H9 (cell line): ENCODE results near the gene MICALL1. TPM values are rescaled to one million over a fixed set of nuclear protein-coding genes. Genes with fewer than 3 reads are reported as not detected.

Experiments
- DNase-seq: peaks from one replicate; pipeline ENCODE4 v3.0.0-alpha.2; 2017
- H2AFZ ChIP-seq: one replicate; pipeline ENCODE4 v1.6.1; 2013; ENCODE audit warnings: mild to moderate bottlenecking, low read length, control low read depth, moderate library complexity
- H2AK5ac ChIP-seq: 2 replicates; pipeline ENCODE4 v1.6.1; 2013; ENCODE audit warnings: low read length, control low read depth, mixed read lengths; ENCODE audit not compliant: insufficient read length
- H2BK120ac ChIP-seq: one replicate; pipeline ENCODE4 v1.6.1; 2013; ENCODE audit warnings: low read depth, mild to moderate bottlenecking, low read length, control low read depth, inconsistent platforms; ENCODE audit not compliant: poor library complexity, severe bottlenecking
- H2BK12ac ChIP-seq: 2 replicates; pipeline ENCODE4 v1.6.1; 2013; ENCODE audit warnings: low read length, control low read depth, mixed read lengths, low read depth; ENCODE audit not compliant: insufficient read length
- H2BK15ac ChIP-seq: 2 replicates; pipeline ENCODE4 v1.6.1; 2013; ENCODE audit warnings: low read depth, low read length, control low read depth
- H2BK20ac ChIP-seq: one replicate; pipeline ENCODE4 v1.6.1; 2013; ENCODE audit warnings: low read depth, mild to moderate bottlenecking, low read length, control low read depth, inconsistent platforms; ENCODE audit not compliant: poor library complexity, severe bottlenecking
- H2BK5ac ChIP-seq: 2 replicates; pipeline ENCODE4 v1.6.1; 2013; ENCODE audit warnings: low read length, control low read depth, mixed read lengths; ENCODE audit not compliant: insufficient read length
- H3K14ac ChIP-seq: 2 replicates; pipeline ENCODE4 v1.6.1; 2013; ENCODE audit warnings: low read length, control low read depth; ENCODE audit not compliant: insufficient read depth
- H3K18ac ChIP-seq: 2 replicates; pipeline ENCODE4 v1.6.1; 2013; ENCODE audit warnings: low read depth, mild to moderate bottlenecking, mixed read lengths, low read length, control low read depth; ENCODE audit not compliant: insufficient read length
- H3K23ac ChIP-seq: 2 replicates; pipeline ENCODE4 v1.6.1; 2013; ENCODE audit warnings: low read length, control low read depth, mixed read lengths, low read depth; ENCODE audit not compliant: insufficient read length
- H3K23me2 ChIP-seq: 2 replicates; pipeline ENCODE4 v1.6.1; 2013; ENCODE audit warnings: low read depth, mild to moderate bottlenecking, mixed read lengths, low read length, control low read depth; ENCODE audit not compliant: insufficient read length, poor library complexity, severe bottlenecking
- H3K27ac ChIP-seq: 2 replicates; pipeline ENCODE4 v1.5.1; 2013; ENCODE audit warnings: low read length, control low read depth, mixed read lengths, low read depth; ENCODE audit not compliant: insufficient read length
- H3K27me3 ChIP-seq: 2 replicates; pipeline ENCODE4 v1.6.1; 2013; ENCODE audit warnings: low read length, control low read depth, inconsistent platforms; ENCODE audit not compliant: insufficient read depth
- H3K4ac ChIP-seq: 2 replicates; pipeline ENCODE4 v1.6.1; 2013; ENCODE audit warnings: low read depth, mild to moderate bottlenecking, control low read depth, inconsistent platforms, low read length, moderate library complexity
- H3K4me1 ChIP-seq: 2 replicates; pipeline ENCODE4 v1.6.1; 2013; ENCODE audit warnings: low read length, control low read depth, inconsistent platforms; ENCODE audit not compliant: insufficient read depth
- H3K4me2 ChIP-seq: 2 replicates; pipeline ENCODE4 v1.6.1; 2013; ENCODE audit warnings: low read length, control low read depth, mixed read lengths; ENCODE audit not compliant: insufficient read length, insufficient read depth
- H3K56ac ChIP-seq: 2 replicates; pipeline ENCODE4 v1.6.1; 2013; ENCODE audit warnings: low read depth, mild to moderate bottlenecking, mixed read lengths, low read length, control low read depth; ENCODE audit not compliant: insufficient read length
- H3K79me1 ChIP-seq: 2 replicates; pipeline ENCODE4 v1.6.1; 2013; ENCODE audit warnings: low read depth, mild to moderate bottlenecking, moderate library complexity, low read length, control low read depth, inconsistent platforms; ENCODE audit not compliant: insufficient read depth, poor library complexity, severe bottlenecking
- H3K79me2 ChIP-seq: 2 replicates; pipeline ENCODE4 v1.6.1; 2013; ENCODE audit warnings: low read length, control low read depth, inconsistent platforms; ENCODE audit not compliant: insufficient read depth
- H3K9ac ChIP-seq: 2 replicates; pipeline ENCODE4 v1.6.1; 2013; ENCODE audit warnings: low read length, control low read depth, mixed read lengths; ENCODE audit not compliant: insufficient read length; ENCODE audit errors: extremely low read depth
- H3K9me3 ChIP-seq: one replicate; pipeline ENCODE4 v1.6.1; 2013; ENCODE audit warnings: low read depth, low read length, inconsistent platforms; ENCODE audit not compliant: control insufficient read depth
- H3T11ph ChIP-seq: one replicate; pipeline ENCODE4 v1.6.1; 2013; ENCODE audit warnings: mild to moderate bottlenecking, low read length, control low read depth, inconsistent platforms
- H4K20me1 ChIP-seq: one replicate; pipeline ENCODE4 v1.6.1; 2013; ENCODE audit not compliant: control insufficient read depth, insufficient read length, insufficient read depth
- H4K5ac ChIP-seq: 2 replicates; pipeline ENCODE4 v1.6.1; 2013; ENCODE audit warnings: low read depth, mild to moderate bottlenecking, mixed read lengths, low read length, control low read depth; ENCODE audit not compliant: insufficient read length
- H4K8ac ChIP-seq: replicated peaks from 2 replicates; pipeline ENCODE4 v1.6.1; 2013; ENCODE audit warnings: low read length, control low read depth, mixed read lengths, low read depth; ENCODE audit not compliant: insufficient read length
- H4K91ac ChIP-seq: 2 replicates; pipeline ENCODE4 v1.6.1; 2013; ENCODE audit warnings: low read depth, mild to moderate bottlenecking, moderate library complexity, mixed read lengths, low read length, control low read depth; ENCODE audit not compliant: insufficient read length
- H3K27ac Mint-ChIP-seq, 3 experiments: 2 replicates in 2 of 3; 3 replicates in 1 of 3; pipeline ENCODE4 v1.8.0; 2020 to 2021; ENCODE audit warnings: mixed read lengths in 3 of 3, mild to moderate bottlenecking in 1 of 3, moderate library complexity in 1 of 3
- H3K27me3 Mint-ChIP-seq: 2 replicates; pipeline ENCODE4 v1.8.0; 2021; ENCODE audit warnings: low read depth, mild to moderate bottlenecking, moderate library complexity, mixed read lengths
- H3K36me3 Mint-ChIP-seq, 3 experiments: 2 replicates in 2 of 3; 3 replicates in 1 of 3; pipeline ENCODE4 v1.8.0; 2020 to 2021; ENCODE audit warnings: low read depth in 3 of 3, mixed read lengths in 3 of 3; ENCODE audit not compliant: insufficient read depth in 1 of 3
- H3K4me1 Mint-ChIP-seq, 2 experiments: 2 replicates each; pipeline ENCODE4 v1.8.0; 2020; ENCODE audit warnings: mixed read lengths in 2 of 2
- H3K4me3 Mint-ChIP-seq, 2 experiments: 2 replicates in 1 of 2; 3 replicates in 1 of 2; pipeline ENCODE4 v1.8.0; 2020 to 2021; ENCODE audit warnings: mild to moderate bottlenecking in 2 of 2, mixed read lengths in 2 of 2, moderate library complexity in 1 of 2
- H3K9me3 Mint-ChIP-seq, 2 experiments: 2 replicates in 1 of 2; 3 replicates in 1 of 2; pipeline ENCODE4 v1.8.0; 2020; ENCODE audit warnings: mild to moderate bottlenecking in 2 of 2, mixed read lengths in 2 of 2, moderate library complexity in 1 of 2
- CTCF ChIP-seq: fragments of 200-600 bp; sonication (generic); conservative IDR thresholded peaks from 3 replicates; pipeline ENCODE4 v1.8.0; 2021; ENCODE audit warnings: antibody characterized with exemption, mild to moderate bottlenecking
- WGBS: extraction: QIAGEN DNeasy Blood & Tissue Kit; methylation state at CpG from one replicate; pipeline ENCODE4 v1.1.7; 2013; ENCODE audit warnings: missing lambda C conversion rate, low lambda C conversion rate, mixed read lengths; ENCODE audit not compliant: insufficient read length; ENCODE audit errors: extremely low coverage; 5-methylcytosine and 5-hydroxymethylcytosine counted together
- total RNA-seq: library from RNA; stranded (reverse); gene quantifications from 2 replicates; pipeline ENCODE4 v1.2.1, GENCODE V29; 2021

MICALL1 gene
- total RNA-seq, 1 experiment from 2014 or later: 33.3 TPM

DNA sequence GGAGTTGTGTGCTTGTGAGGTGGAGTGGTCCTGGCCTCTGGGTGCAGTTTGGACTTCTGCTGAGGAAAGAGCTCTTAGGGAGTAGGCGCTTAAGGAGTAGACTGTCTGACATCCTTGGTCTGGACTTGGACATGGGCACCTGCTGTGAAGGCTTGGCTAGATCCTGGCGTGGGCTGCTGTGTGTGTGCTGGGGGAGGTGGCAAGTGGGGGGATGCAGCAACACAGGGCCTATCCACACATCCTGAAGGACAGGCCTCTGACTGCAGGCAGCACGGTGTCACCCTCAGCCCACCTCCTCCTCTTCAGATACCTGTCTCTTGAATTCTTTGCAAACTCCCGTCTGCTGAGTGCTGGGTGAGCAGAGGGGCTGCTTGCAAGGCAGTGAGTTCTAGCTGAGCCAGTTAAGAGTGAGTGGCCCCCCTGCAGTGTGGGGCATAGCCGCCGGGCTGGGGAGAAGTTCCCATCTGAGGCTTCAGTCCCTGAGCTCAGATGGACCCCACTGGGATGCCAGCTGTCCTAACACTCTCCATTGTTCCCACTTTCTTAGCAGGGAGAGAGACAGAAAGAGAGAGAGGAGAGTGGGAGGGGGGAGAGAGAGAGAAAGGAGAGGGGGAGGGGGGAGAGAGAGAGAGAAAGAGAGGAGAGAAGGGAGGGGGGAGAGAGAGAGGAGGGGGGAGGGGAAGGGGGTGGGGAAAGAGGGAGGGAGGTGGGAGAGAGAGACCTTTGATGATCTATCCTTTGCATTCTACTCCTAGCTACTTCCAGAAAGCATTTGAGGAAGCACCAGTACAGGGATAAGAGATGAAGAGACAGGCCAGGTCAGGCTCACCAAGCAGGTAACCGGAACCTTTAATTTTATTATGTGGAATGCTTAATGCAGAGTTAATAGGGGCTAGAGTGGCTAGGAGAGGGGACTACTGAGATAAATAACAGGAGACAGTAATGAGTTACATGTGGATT is 65.7 kb downstream of the MICALL1 start:
- no peaks in the 10 kb centered on the region for H3K23me2 ChIP-seq
- H3K79me2 ChIP-seq: no peaks in the 10 kb centered on the region
- H2BK5ac ChIP-seq: no peak overlapping the region
- H2BK20ac ChIP-seq: no peak overlapping the region
- no peak overlapping the region for H2AFZ ChIP-seq
- H2AK5ac ChIP-seq: no peak overlapping the region
- H3K9ac ChIP-seq: no peak overlapping the region
- no peak overlapping the region for H3T11ph ChIP-seq
- no peak overlapping the region for H4K5ac ChIP-seq
- no peaks in the 10 kb centered on the region; the same call in 1 of the 2 replicates for H3K4me1 ChIP-seq
- no CpG with 5 or more reads among the region's 7 CpGs for WGBS
- no peak overlapping the region for H3K27ac ChIP-seq
- DNase-seq: peak; percentile 79
- H3K14ac ChIP-seq: no peak overlapping the region
- no peaks in the 10 kb centered on the region for H3K9me3 ChIP-seq
- H3K27me3 ChIP-seq: no peaks in the 10 kb centered on the region
- peak overlapping the region; percentile 3 for H3K4me2 ChIP-seq
- H3K79me1 ChIP-seq: no peaks in the 10 kb centered on the region
- H2BK15ac ChIP-seq: no peak overlapping the region
- H4K8ac ChIP-seq: no peak overlapping the region
- 0 out of 5 replicates have a peak, but pooled peaks cover 0 to 3% of the 10 kb centered on the region in 2 experiments for H3K9me3 Mint-ChIP-seq
- peaks cover 13 to 50% (median 43%) of the 10 kb centered on the region in 3 experiments; a peak in 6 of 7 replicates for H3K36me3 Mint-ChIP-seq
- H3K27ac Mint-ChIP-seq: peak overlapping the region; percentile 77 to 89 (median 80); a peak in 6 of 7 replicates
- no peak overlapping the region for H4K91ac ChIP-seq
- no peak overlapping the region for H3K23ac ChIP-seq
- H3K18ac ChIP-seq: no peak overlapping the region
- no peaks in the 10 kb centered on the region; the same call in 1 of the 2 replicates for H3K27me3 Mint-ChIP-seq
- peaks cover 30 to 51% of the 10 kb centered on the region in 2 experiments for H3K4me1 Mint-ChIP-seq
- H3K4me3 Mint-ChIP-seq: peak overlapping the region; percentile 30 to 68; a peak in 4 of 5 replicates
- H3K56ac ChIP-seq: no peak overlapping the region
- H3K4ac ChIP-seq: no peak overlapping the region
- no peak overlapping the region for H2BK12ac ChIP-seq
- H2BK120ac ChIP-seq: no peak overlapping the region
- peaks cover 3% of the 10 kb centered on the region for H4K20me1 ChIP-seq
- no peak for TF ChIP-seq CTCF
